Activated naive CD8-positive, alpha-beta T cell treated with anti-CD3 and anti-CD28 coated beads for 36 hours (primary cell): ENCODE results near the gene GAD1. TPM values are rescaled to one million over a fixed set of nuclear protein-coding genes. Genes with fewer than 3 reads are reported as not detected.

Source experiments
- DNase-seq: peaks from one replicate; pipeline ENCODE4 v3.0.0; 2021
- H3K27ac Mint-ChIP-seq: one replicate; pipeline ENCODE4 v1.8.0; 2022; ENCODE audit warnings: mild to moderate bottlenecking, moderate library complexity, mixed read lengths
- H3K27me3 Mint-ChIP-seq: one replicate; pipeline ENCODE4 v1.8.0; 2022; ENCODE audit warnings: mild to moderate bottlenecking, mixed read lengths
- H3K36me3 Mint-ChIP-seq: one replicate; pipeline ENCODE4 v1.8.0; 2021; ENCODE audit warnings: mild to moderate bottlenecking, mixed read lengths
- H3K4me1 Mint-ChIP-seq: one replicate; pipeline ENCODE4 v1.8.0; 2021; ENCODE audit warnings: mixed read lengths
- H3K4me3 Mint-ChIP-seq: one replicate; pipeline ENCODE4 v1.8.0; 2022; ENCODE audit warnings: mild to moderate bottlenecking, moderate library complexity, mixed read lengths
- H3K9me3 Mint-ChIP-seq: one replicate; pipeline ENCODE4 v1.8.0; 2022; ENCODE audit warnings: mixed read lengths
- total RNA-seq, 2 experiments: library from RNA; stranded (reverse); gene quantifications; one replicate each; pipeline ENCODE4 v1.2.3, GENCODE V29; 2021

Gene GAD1
- total RNA-seq, 2 experiments from 2014 or later = 0.74 to 1.0 TPM

DNA sequence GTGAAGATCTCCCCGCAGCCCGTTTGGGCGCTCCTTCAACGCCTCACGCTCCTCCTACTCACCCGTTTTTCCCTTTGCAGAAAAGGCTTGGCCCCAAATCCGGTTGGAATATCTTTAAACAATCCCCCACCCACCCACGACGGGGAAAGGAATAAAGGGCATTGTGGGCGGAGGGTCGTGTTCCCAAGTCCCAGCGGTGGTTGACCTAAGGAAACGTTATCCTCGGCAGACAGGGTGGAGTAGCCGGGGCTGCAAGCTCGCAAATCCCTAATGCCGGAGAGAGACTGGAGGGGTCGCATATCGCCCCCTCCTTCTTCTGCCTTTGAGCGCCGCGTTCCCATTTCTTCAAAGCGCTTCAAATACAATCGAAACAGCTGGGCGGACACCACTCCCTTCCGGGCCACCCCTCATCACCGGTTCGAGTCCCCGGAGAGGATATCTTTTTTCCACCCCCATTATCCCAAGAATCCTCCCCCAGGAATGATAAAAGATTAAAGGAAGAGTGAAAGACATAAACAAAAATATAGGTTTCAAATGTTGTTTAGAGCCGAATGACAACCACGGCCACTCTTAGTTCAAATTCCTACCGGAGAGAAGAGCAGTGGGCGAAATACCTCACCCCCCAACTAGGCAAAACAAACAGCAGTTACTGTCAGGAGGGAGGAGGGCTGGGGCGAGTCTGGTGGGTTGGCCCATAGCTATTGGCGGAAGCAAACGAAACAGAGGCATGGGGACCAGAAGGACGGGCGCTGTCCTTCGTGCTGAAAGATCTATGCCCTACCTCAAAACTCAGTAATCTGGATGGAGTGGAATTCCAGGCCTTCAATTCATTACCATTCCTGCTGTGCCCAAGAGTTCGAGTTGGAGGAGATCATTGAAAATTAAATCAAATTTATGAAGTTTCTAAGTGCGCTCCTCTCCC is 2.8 kb upstream of the GAD1 start:
- no peak for DNase-seq
- Mint-ChIP-seq H3K4me1 (peaks cover 37% of the 10 kb centered on the region), H3K9me3 (no peaks in the 10 kb centered on the region), H3K4me3 (no peak overlapping the region), H3K36me3 (no peaks in the 10 kb centered on the region), H3K27ac (no peak overlapping the region), H3K27me3 (peaks cover 67% of the 10 kb centered on the region)

DNA sequence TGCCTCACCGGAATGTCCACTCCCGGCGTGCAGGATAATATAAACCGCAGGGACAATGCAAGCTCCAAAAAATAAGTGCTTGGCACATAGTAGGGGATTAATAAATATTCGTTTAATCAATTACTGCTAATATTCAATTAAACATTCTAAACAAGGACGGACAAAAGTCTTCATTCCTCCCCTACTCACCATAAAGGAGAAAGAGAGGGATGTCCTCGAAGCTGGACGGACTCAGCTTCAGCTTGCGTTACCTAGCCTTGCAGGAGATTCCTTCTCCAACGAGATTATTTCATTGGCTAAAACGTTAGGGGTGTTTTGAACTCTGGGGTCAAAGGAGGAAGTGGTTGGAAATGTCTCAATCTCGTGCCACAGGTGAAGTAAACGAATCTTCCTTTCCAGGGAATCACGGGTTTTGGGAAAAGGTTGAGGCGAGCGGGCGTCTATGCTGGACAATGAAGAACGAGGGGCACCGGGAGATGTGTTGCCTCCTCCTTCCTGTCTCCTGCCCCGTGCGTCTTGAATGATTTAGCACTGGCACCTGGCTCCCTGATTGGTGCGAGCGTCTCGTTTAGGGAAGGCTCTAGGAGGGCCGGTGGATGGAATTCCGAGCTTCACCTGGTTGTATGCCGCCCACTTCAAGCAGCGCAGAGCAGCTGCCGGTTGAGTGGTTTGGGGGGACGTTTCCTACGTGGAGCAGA is 2.0 kb upstream of the GAD1 start:
- DNase-seq = no peak
- H3K4me1 Mint-ChIP-seq = peaks cover 38% of the 10 kb centered on the region
- no peaks in the 10 kb centered on the region for H3K9me3 Mint-ChIP-seq
- H3K36me3 Mint-ChIP-seq = no peaks in the 10 kb centered on the region
- no peak overlapping the region for H3K4me3 Mint-ChIP-seq
- H3K27me3 Mint-ChIP-seq = peaks cover 72% of the 10 kb centered on the region
- H3K27ac Mint-ChIP-seq = no peak overlapping the region

DNA sequence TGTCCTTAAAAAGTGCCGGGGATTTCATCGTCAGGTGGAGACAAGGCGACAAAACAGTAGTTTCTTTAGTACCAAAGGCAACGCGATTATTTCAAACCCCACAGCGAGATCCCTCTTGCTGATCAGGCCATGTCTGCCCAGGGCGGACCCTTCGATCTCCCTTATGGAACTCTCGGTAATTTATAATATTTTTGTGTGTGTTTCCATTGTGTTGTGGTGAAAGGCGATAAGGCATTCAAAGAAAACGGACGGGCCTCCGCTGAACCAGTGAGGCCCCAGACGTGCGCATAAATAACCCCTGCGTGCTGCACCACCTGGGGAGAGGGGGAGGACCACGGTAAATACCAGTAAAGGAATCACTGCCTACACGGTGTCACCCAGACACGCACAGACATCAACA is 1.4 kb upstream of the GAD1 start:
- peak overlapping the region; percentile 73 for H3K4me3 Mint-ChIP-seq
- H3K36me3 Mint-ChIP-seq = no peaks in the 10 kb centered on the region
- peaks cover 38% of the 10 kb centered on the region for H3K4me1 Mint-ChIP-seq
- no peak overlapping the region for H3K27ac Mint-ChIP-seq
- peaks cover 78% of the 10 kb centered on the region for H3K27me3 Mint-ChIP-seq
- no peak for DNase-seq
- H3K9me3 Mint-ChIP-seq = no peaks in the 10 kb centered on the region

DNA sequence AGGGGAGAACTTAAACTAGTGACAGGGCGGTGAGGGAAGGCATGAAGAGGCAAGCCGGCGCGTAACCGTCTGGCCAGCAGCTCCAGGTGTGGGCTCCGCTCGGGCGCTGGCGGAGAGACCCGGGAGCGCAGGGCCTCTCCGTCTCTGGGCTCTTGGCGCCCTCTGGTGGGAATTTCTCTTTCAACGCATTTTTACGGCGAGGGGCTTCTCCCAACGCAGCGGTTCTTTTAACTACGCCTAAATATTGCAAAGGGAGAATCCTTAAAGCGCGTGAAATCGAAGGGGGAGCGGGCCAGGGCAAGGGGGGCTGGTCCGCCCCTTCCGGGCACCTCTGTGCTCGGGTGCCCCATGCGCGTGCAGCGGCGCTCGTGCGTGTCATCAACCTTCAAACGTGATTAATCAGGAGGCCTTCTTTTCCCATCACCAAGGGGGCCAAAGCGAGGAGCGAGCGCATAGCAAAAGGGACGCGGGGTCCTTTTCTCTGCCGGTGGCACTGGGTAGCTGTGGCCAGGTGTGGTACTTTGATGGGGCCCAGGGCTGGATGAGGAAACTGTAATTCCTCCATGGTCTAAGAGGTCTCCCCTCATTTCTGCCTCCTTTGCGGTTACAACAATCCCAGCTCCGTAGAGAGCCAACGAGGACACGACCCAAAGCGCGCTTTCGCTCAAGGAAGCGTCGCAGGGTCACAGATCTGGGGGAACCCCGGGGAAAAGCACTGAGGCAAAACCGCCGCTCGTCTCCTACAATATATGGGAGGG is 762 bp upstream of the GAD1 start:
- H3K36me3 Mint-ChIP-seq = no peaks in the 10 kb centered on the region
- H3K27me3 Mint-ChIP-seq = peaks cover 84% of the 10 kb centered on the region
- no peak overlapping the region for H3K27ac Mint-ChIP-seq
- peaks cover 1% of the 10 kb centered on the region for H3K9me3 Mint-ChIP-seq
- peaks cover 44% of the 10 kb centered on the region for H3K4me1 Mint-ChIP-seq
- peak overlapping the region; percentile 73 for H3K4me3 Mint-ChIP-seq
- DNase-seq = peak; percentile 77

DNA sequence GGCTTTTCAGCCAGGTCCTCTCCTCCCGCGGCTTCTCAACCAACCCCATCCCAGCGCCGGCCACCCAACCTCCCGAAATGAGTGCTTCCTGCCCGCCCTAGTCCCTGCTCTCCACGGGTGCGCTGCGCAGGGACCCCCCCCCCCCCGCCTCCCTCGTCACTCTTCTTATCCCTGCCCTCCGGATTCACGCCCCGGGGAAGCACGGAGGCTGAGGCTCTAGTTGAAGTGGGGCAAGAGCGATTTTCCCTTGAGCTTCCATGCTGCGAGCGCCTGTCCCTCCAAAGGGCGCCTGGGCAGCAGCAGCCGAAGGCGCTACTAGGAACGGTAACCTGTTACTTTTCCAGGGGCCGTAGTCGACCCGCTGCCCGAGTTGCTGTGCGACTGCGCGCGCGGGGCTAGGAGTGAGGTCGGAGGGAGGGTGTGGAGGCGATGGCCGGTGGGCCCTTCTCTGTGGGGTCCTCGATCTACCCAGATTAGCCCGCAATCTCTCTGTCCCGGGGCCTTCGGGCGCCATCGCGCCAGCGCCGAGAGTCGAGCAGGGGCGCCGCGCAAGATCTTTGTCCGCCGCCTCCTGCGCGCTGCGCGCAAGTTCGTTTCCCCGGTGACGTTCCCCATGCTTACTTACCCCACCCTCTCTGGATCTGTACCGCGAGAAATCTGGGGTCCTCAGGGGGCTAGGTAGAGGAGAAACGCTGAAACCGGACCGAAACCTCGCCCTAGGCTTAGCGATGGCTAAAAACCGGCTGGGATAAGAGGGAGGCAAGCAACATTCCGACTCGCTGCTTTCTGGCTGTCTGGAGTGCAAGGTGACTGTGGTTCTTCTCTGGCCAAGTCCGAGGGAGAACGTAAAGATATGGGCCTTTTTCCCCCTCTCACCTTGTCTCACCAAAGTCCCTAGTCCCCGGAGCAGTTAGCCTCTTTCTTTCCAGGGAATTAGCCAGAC is 677 bp downstream of the GAD1 start:
- peak; percentile 41 for DNase-seq
- Mint-ChIP-seq H3K9me3 (peaks cover 1% of the 10 kb centered on the region), H3K36me3 (no peaks in the 10 kb centered on the region), H3K27ac (no peak overlapping the region), H3K4me1 (peaks cover 54% of the 10 kb centered on the region), H3K4me3 (peak overlapping the region; percentile 73), H3K27me3 (peaks cover 92% of the 10 kb centered on the region)

DNA sequence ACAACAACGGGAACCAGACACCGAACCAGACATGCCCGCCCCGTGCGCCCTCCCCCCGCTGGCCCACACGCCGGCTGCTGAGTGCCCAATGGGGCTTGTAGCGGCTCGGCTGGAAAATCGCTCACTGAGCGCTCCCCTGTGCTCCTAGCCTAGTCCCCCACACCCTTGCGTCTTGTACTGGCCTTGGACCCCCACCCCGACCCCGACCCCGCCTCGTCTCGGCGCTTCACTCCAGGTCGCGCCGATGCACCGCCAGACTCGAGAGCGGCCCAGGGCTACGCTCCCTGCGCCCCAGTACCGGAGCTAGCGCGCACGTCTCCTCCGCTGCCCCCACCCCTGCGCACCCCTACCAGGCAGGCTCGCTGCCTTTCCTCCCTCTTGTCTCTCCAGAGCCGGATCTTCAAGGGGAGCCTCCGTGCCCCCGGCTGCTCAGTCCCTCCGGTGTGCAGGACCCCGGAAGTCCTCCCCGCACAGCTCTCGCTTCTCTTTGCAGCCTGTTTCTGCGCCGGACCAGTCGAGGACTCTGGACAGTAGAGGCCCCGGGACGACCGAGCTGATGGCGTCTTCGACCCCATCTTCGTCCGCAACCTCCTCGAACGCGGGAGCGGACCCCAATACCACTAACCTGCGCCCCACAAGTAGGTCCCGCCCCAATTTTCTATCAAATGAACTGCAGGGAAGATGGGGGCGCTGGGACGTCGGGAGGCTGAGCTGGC is 1.5 kb downstream of the GAD1 start:
- Mint-ChIP-seq H3K27ac (no peak overlapping the region), H3K27me3 (peaks cover 93% of the 10 kb centered on the region), H3K36me3 (no peaks in the 10 kb centered on the region), H3K9me3 (peaks cover 1% of the 10 kb centered on the region), H3K4me1 (peaks cover 58% of the 10 kb centered on the region), H3K4me3 (peak overlapping the region; percentile 73)
- DNase-seq = peak; percentile 32

DNA sequence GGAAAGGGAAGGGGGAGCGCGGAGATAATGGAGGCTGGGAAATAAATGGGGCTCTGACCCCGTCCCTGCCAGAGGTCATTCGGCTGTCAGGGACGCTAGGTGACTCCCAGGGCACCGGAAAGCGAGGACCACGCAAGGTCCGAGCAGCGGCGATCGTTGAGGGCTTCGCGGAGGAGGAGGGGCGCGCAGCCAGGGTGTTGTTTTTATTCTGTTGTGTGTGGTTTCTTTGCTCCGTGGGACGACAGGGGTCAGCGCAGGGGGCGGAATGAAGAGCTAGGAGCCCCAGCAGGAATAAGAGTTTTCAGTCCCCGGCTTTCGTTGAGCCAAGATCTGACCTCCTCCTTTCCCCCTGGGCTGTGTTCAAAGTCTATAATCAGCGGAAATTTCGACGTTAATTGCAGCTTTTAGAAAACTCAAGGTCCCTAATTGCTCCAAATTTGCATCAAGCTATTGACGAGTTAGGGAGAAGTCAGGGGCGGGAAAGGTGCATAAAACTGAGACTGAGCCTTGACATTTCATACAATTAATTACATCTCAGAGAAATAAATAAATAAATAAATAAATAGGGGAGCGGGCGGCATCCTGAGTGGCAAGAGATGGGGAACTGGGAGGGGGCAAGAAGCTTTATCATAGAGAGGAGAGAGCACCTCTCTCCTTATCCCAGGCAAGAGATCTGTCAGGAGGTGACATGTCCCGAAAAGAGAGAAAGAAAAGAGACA is 2.2 kb downstream of the GAD1 start:
- DNase-seq = no peak
- Mint-ChIP-seq H3K4me1 (peaks cover 52% of the 10 kb centered on the region), H3K9me3 (peaks cover 1% of the 10 kb centered on the region), H3K4me3 (peak overlapping the region; percentile 73), H3K27me3 (peaks cover 93% of the 10 kb centered on the region), H3K27ac (no peak overlapping the region), H3K36me3 (no peaks in the 10 kb centered on the region)

DNA sequence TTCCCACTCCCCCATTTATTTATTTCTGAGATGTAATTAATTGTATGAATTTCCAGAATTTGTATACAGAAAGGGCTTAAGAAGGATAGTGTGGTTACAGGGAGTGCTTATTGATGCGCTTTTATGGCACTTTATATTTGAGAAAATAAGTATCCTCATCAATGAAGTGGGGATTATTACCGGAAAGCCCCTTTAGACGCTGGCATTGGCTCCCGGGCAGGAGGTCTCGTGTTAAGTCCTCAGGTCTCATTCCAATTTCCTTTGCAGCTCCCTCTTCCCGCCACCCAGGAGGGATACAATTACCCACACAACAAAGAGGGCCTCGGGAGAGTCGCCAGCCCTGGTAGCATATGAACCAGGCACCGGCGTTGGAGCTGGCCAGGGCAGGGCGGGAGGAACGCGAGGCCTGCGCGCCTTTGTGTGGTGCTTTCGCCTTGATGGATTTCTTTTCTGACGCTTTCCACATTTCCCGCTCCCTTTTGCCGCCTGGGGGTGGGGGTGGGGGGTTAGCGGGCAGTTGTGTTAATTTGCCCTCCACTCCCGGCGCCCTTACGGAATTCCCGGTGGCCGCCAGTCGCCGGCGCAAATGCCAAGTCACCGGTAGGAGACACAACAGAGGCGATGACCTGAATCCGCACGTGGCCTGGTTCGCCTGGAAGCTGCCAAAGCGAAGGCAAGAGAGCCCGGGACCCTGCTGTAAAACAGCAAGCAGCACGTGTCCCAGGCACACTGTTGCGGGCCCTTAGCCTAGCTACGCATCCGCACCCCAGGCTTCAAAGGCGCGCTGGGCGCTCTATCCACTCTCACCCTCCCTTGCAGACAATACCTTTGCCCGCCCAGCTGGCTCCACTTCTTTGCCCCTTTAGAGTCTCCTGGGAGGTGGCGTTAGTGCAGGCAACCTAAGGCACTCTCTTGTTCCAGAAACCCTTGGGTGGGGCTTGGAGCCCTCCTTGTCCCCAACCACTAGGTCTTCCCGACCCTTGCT is 3.3 kb downstream of the GAD1 start:
- H3K27ac Mint-ChIP-seq = no peak overlapping the region
- H3K27me3 Mint-ChIP-seq = peaks cover 93% of the 10 kb centered on the region
- DNase-seq = no peak
- H3K4me3 Mint-ChIP-seq = peak overlapping the region; percentile 56
- no peaks in the 10 kb centered on the region for H3K36me3 Mint-ChIP-seq
- peaks cover 1% of the 10 kb centered on the region for H3K9me3 Mint-ChIP-seq
- H3K4me1 Mint-ChIP-seq = peaks cover 45% of the 10 kb centered on the region

DNA sequence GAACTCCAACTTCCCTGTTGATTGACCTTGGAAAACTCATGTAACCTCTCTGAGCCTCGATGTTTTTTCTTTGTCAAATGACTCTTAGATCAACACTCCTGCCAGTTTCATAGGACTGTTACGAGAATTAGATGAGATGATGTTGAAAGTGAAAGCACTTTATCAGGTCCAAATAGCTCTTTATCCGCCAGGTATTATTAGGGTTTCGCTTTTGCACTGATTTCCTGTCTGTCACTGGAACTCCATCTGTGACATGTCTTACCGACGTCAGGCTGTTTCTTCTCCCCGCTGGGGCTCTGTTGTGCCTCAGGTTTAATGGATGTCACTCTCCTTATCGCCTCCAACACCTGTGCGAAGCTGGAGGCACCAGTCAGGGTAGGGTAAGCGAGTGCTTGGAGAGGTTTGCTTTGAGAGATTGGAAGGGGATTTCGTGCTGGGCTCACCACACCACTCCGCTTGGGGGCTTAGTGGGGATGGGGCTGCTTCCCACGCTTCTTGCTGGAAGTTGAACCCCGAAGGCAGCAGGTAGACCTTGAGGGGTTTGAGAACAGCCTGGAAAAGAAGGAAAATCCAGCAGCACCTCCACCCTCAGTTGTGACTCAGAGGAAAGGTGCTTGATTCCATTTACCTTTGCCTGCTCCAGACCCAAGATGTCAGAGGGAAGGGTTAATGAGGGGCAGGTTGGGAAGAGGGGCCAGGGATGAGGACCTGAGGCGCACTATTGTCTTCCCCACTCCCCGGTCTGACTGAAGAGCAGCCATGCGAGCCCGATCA is 4.3 kb downstream of the GAD1 start:
- H3K4me3 Mint-ChIP-seq = peak overlapping the region; percentile 56
- no peak overlapping the region for H3K27ac Mint-ChIP-seq
- peaks cover 1% of the 10 kb centered on the region for H3K9me3 Mint-ChIP-seq
- peaks cover 94% of the 10 kb centered on the region for H3K27me3 Mint-ChIP-seq
- H3K4me1 Mint-ChIP-seq = peaks cover 39% of the 10 kb centered on the region
- DNase-seq = no peak
- no peaks in the 10 kb centered on the region for H3K36me3 Mint-ChIP-seq

DNA sequence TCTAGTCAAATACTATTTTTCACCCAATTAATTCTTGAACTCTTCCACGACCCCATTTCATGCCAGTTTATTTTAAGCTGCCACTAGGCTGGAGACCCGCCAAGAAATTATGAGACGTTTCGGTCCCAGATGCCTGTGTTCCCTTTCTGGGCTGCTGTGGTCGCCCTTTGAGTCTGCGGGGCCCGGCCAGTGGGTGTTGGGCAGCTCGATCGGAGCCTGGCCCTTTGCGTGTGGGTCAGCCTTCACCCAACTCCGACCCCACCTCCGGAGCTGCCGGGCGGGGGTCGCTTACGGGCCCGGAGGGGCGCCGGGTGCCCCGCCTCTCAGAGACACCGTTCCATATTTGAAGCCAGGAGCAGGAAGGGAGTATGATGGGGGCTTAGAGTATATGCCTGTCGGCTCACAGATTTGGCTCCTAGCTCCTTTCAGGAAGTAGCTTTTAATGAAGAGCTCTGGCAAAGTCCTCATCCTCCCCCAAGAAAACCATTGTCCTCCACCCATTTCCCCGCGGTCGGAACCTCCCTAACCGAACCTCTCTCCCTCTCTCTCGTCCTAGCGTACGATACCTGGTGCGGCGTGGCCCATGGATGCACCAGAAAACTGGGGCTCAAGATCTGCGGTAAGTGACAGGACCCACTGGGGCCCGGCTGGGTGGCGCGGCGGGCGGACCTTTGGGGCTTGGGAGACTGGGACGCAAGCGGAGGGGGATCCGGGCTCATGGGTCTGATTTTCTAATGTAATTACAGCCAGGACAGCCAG is 5.0 kb downstream of the GAD1 start:
- Mint-ChIP-seq H3K27me3 (peaks cover 98% of the 10 kb centered on the region), H3K4me1 (peaks cover 36% of the 10 kb centered on the region), H3K36me3 (no peaks in the 10 kb centered on the region), H3K4me3 (peak overlapping the region; percentile 56), H3K27ac (no peak overlapping the region), H3K9me3 (peaks cover 1% of the 10 kb centered on the region)
- no peak for DNase-seq
